ENCODE results near the gene FXR2.

DNA sequence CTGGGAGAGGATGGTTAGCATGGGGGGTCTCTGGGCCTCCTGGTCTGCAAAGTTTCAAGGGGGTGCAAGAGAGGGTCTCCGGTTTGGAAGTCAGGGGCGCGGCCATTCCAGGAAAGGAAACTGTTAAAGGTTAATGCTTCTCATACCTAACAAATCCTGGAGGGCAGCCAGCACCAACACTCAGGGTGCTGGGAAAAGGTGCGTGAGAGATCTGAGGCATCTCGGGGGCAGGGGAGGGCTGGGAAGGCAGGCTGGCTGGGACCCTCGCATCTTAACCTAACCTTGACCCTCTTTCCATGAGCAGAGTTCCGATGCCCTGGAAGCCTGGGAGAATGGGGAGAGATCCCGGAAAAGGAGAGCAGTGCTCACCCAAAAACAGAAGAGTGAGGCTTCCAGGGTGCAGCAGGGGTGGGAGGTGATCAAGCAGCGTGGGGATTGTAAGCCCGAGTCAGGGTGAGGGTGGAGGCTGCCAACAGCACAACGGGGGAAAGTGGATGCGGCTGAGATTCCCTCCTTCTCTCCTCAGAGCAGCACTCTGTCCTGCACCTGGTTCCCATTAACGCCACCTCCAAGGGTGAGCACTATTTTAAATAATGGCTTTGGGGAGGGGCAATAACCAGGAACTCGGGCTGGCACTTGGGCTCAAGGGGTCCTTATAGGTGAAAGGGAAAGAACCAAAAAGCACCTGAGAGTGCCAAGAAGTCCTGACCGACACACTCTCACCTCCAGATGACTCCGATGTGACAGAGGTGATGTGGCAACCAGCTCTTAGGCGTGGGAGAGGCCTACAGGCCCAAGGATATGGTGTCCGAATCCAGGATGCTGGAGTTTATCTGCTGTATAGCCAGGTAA is 55.2 kb downstream of the FXR2 start:
- TF ChIP-seq, protein P1, sequence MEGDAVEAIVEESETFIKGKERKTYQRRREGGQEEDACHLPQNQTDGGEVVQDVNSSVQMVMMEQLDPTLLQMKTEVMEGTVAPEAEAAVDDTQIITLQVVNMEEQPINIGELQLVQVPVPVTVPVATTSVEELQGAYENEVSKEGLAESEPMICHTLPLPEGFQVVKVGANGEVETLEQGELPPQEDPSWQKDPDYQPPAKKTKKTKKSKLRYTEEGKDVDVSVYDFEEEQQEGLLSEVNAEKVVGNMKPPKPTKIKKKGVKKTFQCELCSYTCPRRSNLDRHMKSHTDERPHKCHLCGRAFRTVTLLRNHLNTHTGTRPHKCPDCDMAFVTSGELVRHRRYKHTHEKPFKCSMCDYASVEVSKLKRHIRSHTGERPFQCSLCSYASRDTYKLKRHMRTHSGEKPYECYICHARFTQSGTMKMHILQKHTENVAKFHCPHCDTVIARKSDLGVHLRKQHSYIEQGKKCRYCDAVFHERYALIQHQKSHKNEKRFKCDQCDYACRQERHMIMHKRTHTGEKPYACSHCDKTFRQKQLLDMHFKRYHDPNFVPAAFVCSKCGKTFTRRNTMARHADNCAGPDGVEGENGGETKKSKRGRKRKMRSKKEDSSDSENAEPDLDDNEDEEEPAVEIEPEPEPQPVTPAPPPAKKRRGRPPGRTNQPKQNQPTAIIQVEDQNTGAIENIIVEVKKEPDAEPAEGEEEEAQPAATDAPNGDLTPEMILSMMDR (IDR thresholded peaks at IDR 0.05 in 8 of 11, conservative IDR thresholded peaks at IDR 0.05 in 3 of 11): no peak
- no peak for TF ChIP-seq POLR2AphosphoS5 (IDR thresholded peaks at IDR 0.05)
